GM18873 (cell line): ENCODE data around the gene APBB2.

Source experiments
- ATAC-seq: cut with Tn5 transposase; IDR thresholded peaks from one replicate; pipeline ENCODE4 v1.9.1; 2021; ENCODE audit warnings: mild to moderate bottlenecking, moderate library complexity, moderate number of reproducible peaks; ENCODE audit not compliant: unreplicated experiment, low FRiP score

APBB2 gene

DNA sequence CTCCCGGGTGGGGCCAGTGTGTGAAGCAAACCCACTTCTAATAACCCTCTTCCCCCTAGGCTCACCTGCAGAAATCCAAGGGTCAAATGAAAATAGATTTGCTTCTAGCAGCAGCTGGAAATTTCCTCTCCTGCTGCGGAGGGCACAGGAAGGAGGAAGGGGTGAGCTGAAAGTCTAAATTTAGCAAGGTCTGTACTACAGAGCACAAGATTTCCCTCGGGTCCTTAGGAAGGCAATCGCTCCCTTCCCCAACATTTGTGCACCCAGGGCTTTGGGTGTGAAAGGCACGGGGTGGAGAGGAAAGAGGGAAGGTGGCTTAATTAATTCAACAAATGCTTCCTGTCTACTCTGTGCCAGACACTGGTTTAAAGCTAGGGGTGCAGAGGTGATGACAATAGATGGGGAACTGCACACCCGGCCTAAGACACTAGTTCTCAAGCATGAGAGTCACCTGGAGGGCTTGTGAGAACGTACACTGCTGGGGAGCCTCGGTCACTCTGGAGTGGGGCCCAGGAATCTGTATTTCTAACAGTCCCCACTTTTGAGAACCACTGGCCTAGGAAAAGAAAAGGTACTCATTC, 260.2 kb downstream of the APBB2 start:
- no peak for ATAC-seq

DNA sequence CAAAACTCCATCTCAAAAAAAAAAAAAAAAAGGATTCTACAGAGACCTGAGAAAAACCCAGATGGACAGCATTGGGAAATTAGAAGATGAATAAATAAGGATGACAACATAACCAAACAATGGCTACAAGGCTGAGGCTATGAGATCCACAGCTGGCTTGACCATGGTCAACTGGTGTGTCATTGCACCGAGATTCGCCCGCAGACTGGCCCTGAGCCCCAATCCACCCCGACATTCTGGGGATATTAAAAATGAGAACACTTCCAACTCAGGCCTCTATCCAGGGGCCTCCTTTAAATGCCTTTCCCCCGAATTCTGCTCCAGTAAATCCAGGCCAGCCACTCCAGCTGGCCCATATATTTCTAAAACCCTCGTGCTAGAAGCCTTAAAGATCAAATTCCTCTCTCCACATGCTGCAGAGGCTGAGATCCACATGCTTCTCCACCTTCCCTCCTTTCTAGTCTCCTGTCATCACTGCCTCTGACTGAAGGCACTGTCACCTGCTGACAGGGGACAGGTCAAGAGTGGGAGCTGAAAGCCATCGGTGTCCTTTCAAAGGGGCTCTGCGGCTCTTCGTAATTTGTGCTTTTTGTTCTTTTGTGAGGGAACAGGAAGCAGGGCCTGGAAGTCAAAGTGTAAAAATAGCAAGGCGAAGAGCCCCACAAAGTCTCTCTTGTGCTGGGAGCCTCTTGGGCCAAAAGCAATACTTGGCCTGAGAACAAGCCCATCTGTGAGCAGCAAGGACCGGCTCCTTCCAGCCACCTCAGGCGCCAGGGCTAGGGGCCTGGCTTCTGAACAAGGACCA, 260.9 kb downstream of the APBB2 start:
- no peak for ATAC-seq

DNA sequence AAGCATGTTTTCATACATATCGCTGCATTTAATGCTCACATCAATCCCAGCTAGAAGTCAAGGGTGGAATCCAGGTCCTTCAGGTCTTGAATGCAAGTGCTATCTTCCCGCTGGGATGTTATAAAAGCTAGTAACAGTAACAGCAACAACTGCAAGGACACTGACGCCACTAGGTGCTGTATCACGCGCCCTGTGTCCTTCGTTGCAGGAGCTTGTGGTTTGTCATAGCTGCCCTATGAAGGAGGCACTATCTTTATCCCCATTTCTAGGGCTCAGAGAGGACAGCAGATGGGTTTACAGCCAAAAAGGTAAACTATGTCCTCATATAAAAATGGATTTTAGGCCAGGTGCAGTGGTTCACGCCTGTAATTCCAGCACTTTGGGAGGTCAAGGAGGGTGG, 261.7 kb downstream of the APBB2 start:
- no peak for ATAC-seq

DNA sequence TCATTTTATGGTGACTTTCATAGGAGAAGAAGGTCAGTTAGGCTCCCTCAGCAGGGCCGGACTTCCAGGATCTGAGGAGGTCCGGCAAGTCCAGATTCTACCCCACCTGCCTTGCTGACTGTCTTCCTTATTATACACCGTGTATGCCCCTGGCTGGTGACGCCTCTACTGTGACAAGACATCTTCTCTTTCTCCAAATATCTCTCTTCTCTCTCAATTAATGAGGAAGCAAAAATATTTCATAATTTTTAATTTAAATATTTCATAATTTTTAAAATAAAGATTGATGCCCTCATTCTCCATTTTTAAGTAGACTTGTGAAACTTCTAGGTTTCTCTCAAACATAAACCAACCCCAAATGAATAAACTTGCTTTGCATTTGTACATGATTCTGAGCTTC, 262.1 kb downstream of the APBB2 start:
- ATAC-seq, result no peak

DNA sequence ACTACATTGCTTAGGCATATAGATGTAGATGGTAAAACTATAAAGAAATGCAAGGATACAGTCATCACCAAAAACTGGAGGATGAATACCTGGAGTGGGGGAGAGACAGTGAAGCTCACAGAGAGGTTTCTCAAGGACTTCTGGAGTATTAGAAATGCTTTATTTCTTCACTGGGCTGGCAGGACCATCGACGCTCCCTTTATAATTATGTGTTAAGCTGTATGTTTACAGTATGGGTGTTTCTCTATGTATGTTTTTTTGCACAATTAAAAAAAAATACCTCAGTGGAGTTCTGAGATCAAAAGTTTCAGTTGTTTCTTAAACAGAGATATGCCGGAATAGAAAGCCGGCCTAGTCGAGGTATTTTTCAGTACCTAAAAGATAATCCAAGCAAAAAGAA, 263.3 kb downstream of the APBB2 start:
- ATAC-seq, result no peak

DNA sequence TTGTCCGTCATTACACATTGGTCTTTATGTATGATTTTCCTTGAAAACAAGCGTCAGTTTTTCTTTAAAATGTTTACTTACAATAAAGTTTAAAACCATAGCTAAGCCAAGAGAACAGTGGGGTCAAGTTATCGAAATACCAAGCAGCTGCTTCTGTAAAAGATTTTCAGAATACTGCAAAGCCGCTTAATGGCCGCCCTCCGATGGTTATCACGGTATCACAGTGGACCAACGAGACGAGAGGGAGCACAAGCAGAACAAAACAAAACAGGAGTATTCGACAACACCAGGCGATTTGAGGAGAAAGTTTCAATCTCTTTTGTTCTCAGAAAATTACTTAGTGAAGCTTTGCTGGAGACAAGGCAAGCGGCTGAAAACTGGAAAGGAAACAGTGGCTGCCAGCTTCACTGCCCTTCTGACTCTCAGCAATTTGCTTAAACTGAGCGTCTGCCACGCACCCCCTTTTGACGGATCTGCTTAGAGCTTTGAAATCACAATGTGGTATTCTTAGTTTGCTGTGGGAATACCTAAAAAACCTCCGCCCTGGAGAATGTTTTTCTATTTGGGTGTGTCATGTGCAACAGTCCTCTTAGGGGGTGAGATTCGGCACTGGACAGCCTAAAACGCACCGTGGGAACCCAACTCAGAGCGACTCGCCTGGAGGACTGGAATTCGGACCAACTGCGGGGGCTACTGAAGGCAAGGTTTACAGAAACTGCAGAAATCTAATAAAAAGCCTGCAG, 264.8 kb downstream of the APBB2 start:
- ATAC-seq, result no peak

DNA sequence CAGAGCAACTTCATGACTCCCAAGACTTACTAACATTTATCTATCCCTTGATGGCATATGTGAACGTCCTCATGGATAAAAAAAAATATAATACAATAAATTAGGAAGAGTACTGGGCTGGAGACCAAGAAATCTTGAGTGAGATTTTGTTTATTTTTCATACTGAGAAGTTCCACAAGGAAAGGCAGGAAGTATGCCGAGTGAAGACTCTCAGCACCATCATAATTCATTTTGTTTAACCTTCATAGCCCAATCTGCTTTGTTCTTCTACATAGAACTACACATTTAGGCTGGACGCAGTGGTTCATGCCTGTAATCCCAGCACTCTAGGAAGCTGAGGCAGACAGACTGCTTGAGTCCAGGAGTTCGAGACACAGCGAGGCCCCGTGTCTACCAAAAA, 266.3 kb downstream of the APBB2 start:
- no peak for ATAC-seq

DNA sequence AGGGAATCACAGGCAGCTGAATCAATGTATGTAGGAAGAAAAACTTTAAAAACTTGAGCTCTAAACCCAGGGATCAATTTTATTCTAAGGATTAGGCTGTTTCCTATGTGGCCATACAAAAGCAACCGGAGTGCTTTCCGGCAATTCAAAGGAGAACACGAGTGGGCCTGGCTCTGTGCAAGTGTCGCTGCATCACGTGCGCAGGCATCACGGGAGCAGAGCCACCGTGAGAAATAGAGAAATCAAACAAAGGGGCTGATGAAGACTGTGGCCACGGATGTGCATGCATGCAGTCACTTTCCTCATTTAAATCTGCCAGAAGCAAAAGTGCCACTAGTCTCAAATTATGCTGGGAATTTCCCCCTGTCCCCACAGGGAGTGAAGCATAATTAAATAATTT, 267.7 kb downstream of the APBB2 start:
- ATAC-seq, result no peak

DNA sequence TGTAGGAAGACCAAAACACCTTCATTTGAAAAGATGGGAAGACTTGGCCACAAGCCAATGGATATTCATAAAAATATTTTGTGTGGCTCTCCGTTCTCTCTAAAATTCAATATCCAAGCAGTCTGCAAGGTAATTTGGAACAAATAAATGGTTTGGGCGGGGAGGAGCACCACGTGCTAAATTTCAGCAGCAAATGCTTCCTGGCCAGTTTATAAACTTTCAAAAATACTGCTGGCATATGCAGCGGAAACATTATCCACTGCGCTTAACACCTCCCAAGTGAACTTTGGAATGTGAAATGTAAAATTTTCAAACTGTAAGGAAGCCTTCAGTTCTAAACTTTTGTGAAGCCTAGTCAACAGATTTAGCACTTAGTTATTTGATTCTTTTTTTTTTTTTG, 273.6 kb downstream of the APBB2 start:
- ATAC-seq, result no peak

DNA sequence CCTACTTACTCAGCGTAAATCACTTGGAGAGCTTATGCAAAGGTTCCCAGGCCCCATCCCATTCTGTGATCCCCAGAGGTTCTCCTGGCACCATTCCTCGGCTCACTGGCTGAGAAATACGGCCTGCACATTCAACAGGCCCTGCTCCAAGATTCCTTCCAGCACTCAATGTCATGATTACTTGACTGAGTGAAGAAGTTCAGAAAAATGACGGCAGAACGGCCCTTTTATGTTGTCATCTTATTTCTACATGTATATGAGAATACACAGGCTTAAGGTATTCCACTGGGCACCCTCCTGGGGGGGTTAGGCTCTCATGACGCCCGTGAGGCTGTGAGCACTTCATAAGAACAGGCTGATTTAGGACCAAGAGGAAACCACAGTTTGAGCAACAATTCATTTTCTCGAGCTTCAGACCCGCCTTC, 274.0 kb downstream of the APBB2 start:
- ATAC-seq, result no peak

DNA sequence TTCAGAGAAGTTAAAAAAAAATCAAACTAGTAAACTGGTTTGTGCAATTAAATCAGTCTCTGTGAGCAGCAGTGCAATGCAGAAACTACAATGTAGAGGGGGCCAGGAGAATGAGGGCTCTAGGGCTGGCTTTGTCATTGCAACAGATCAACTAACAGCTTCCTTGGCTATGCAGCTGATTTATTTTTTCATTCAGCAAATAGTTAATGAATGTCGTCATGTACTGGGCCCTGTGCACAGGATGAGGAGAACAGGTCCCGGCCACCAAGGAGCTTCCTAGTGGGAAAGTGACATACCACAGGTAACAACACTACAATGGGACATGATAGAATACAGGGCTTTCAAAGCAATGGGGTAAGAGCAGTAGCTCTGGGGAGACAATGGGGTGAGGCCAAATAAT, 274.5 kb downstream of the APBB2 start:
- no peak for ATAC-seq

DNA sequence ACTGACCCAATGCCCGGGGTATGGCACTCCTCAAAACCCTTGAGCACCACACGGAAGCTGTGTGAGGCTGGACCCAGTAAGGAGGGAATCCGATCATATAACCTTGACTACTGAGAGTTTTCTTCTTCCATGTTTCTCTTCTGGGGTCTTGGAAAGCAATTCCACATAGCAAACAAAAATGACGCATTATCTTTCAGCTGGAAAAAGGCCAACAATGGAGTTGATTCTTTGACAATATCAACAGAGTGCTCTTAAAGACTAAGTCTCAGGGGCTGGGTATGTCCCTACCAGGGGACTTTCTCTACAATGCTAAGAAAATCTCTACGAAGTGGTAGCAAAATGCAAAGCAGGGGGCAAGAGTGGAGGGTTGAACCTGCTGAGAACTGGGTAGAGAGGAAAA, 276.0 kb downstream of the APBB2 start:
- no peak for ATAC-seq

DNA sequence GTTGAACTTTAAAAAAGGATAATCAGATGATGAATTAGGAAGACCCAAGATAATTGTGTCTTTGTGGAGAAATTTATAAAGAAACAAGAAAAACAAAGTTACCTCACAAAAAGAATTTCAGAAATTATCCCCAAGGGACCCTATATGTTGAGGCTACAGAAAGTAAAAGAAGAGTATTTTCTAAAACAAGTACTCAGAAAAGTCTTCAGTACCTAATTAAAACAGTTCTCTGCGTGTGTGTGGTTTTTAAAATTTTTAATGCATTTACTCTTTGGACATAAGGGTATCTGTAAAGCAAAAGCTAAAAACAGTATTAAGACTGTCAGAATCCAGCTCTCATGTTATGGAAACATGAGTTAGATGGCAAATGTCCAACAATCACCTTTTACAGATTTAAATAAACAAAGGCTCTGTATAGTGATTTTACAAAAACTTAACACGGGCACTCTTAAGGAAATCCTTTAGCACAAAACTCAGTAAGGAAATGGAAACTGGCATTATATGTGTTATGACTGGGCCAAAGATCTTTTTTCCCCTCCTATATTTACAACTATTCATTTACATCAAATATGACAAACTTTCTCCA, 277.1 kb downstream of the APBB2 start:
- ATAC-seq, result no peak

DNA sequence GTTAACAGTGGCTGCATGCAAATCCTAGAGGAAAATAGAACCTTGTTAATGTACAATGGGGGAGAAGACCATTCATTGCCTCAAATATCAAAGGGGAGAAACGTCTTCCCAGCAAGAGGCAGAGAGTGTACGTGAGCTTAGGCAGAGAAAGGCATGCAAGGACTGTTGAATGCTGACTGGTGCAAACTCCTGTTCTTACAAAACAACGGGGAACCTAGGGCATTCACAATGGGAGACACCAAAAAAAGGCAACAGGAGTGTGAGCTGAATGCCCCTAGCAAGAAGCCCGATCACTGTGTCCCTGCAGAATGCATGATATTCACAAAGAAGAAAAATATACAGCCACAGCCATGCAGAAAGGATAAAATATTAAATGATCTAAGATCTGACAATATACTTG, 279.7 kb downstream of the APBB2 start:
- ATAC-seq, result no peak

DNA sequence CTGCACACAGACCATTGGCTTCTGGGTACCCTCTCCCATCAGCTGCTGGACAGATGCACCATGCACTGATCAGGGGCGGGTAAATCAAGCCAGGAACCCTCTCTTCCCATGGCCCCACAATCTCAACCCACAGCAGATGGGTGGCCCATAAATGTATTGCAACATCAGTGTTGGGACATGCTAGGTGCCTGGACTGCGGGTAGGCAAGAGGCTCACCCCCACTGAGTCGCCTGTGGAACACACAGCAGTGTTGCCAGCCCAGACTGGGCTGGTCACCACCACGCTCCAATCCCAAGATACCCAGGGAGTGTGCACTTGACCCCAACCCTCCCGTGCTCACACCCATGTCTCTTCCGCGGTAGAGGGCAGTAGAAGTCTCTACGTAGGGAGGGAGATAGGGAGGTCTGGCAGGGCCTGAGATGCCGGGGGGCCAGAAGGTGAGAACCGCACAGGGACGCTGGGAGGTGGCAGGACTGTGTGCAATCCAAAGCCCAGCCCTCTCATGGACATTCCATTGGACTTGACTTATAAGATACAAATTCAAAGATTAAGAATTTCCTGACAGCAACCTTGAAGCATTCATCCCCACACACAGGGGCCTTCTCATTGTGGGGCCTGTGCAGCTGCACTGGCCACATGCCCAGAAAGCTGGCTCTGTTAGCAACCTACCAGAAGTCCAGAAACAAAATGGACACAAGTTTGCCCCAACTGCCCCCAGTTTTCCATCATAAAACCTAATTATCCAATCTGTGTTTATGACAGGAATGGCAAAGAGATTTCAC, 280.9 kb downstream of the APBB2 start:
- ATAC-seq, result no peak

DNA sequence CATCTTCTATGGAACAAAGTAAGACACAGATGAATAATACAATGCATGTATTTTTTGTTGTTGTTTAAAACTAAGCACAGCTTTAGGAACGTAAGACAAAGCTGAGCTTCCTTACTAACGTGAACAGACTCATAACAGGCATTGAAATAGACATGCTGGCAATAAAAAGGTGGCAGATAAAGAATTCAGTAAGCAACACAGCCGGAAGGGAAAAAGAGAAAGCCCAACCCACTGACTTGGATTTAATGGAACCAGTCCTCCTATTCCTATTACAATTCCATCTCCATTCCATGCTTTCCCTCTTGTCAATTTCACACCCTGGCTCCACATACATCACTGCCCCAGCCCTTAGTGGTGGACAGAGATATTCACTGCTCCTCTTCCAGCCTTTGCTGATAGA, 282.5 kb downstream of the APBB2 start:
- ATAC-seq, result no peak

DNA sequence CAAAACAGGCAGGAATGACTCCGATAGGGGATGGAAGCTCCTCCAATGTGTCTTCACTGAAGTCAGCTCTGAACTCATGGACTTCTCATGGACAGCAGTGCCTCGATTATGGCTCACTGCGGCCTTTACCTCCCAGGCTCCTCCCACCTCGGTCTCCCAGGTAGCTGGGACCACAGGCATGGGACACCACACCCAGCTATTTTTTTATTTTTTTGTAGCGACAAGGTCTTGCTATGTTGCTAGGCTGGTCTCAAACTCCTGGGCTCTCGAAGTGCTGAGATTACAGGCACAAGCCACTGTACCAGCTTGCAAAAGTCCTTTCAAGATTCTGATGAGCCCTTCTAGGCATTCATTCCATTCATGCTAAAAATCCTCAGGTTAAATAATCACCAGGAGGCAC, 283.1 kb downstream of the APBB2 start:
- ATAC-seq, result no peak

DNA sequence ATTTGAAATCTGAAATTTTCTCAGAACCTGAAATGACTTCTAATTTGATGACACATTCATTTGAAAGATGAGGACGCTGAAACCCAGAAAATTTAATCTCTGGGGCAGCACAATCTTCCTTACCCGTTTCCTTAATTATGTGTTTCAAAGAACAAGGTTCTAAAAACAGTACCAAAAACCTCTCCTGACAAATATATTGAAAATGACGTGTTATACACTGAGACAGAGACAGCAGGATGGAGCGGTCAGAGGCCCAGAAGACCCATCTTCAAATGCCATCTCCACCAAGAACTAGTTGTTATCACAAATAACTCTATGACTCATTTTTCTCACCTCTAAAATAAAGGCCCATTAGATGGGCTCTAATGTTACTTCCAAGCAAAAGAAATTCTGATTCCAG, 287.3 kb downstream of the APBB2 start:
- no peak for ATAC-seq

DNA sequence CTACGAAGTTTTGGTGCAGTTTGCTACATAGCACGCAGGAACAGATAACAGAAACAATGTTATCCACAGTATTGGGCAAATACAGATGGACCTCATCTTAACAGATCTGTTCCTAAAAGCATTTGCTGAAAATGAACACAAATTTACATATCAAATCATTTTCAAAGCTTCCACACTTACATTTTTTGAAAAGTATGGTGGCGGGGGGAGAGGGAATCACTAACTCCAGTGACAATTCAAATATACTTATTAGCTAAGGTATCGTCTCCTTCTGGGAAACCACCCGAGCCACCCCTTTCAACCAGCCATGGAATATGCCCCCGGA, 289.6 kb downstream of the APBB2 start:
- no peak for ATAC-seq

DNA sequence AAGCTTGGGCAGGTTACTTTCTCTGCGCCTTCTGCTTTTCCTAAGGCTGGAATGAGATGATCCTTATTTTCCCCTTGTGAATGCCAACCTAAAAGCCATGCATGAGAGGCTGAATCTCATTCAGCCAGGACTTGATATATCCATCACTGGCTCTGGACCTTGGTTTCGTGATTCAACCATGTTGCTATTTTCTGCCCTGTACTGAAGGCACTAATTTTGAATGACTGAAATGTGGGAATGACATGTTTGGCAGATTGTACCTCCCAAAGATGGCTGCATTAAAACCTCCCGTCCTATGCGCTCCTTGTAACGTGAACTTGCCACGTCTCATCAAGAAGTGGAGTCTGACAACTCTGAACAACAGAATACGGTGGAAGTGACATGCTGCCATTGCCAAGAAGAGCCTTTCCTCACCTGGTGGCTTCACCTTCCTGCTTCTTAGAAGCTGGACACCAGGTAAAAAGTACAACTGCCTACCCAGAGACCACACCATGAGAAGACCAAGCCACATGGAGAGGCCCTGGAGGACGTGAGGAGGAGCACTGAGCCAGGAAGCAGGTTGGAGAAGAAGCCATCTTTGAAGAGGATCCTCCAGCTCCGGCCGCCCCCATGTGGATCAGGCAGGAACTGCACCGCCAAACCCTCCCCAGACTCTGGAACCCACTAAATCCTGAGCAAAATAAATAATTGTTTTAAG, 290.1 kb downstream of the APBB2 start:
- ATAC-seq, result peak; percentile 50
